AG09309 (cell line): ENCODE data around the gene HERPUD1.

Source experiments
- DNase-seq: peaks from one replicate; pipeline ENCODE4 v3.0.0-alpha.2; 2010; ENCODE audit warnings: low read depth
- H3K4me3 ChIP-seq: 2 replicates; pipeline ENCODE4 v1.5.1; 2011; ENCODE audit warnings: mild to moderate bottlenecking, low read depth, low read length, moderate library complexity; ENCODE audit not compliant: control insufficient read depth
- TF ChIP-seq, protein P1 (sequence below): IDR thresholded peaks from 2 replicates; pipeline ENCODE4 v1.5.1; 2011; ENCODE audit warnings: mild to moderate bottlenecking, low read depth, low read length, inconsistent platforms; ENCODE audit not compliant: insufficient read depth, control insufficient read depth; ENCODE audit errors: missing control alignments

HERPUD1 gene

DNA sequence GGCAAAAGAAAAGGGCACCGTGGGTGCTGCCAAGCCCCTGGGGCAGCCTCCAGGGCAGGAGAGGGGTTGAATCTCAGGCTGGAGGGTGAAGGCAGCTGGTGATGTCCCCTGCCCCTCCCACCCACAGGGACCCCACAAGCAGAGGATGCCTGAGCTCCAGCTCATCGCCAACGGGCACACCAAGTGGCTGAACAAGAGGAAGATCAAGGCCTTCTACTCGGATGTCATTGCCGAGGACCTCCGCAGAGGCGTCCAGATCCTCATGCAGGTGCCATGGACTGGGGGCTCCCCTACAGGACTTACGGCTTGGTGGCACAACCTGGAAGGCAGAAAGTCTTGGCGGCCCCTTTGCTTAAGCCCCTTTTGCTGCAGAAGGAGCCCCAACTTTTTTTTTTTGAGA lies 45.1 kb upstream of the HERPUD1 start:
- TF ChIP-seq, protein P1, sequence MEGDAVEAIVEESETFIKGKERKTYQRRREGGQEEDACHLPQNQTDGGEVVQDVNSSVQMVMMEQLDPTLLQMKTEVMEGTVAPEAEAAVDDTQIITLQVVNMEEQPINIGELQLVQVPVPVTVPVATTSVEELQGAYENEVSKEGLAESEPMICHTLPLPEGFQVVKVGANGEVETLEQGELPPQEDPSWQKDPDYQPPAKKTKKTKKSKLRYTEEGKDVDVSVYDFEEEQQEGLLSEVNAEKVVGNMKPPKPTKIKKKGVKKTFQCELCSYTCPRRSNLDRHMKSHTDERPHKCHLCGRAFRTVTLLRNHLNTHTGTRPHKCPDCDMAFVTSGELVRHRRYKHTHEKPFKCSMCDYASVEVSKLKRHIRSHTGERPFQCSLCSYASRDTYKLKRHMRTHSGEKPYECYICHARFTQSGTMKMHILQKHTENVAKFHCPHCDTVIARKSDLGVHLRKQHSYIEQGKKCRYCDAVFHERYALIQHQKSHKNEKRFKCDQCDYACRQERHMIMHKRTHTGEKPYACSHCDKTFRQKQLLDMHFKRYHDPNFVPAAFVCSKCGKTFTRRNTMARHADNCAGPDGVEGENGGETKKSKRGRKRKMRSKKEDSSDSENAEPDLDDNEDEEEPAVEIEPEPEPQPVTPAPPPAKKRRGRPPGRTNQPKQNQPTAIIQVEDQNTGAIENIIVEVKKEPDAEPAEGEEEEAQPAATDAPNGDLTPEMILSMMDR = no peak
- no peak for DNase-seq

GRCh38 chr16:56888806-56889205 lies 43.1 kb upstream of the HERPUD1 start:
- no peak overlapping the region for H3K4me3 ChIP-seq
- TF ChIP-seq, protein P1 = no peak
- DNase-seq = no peak

More for the DNA sequence above, 45.1 kb upstream of the HERPUD1 start:
- no peak overlapping the region for H3K4me3 ChIP-seq

DNA sequence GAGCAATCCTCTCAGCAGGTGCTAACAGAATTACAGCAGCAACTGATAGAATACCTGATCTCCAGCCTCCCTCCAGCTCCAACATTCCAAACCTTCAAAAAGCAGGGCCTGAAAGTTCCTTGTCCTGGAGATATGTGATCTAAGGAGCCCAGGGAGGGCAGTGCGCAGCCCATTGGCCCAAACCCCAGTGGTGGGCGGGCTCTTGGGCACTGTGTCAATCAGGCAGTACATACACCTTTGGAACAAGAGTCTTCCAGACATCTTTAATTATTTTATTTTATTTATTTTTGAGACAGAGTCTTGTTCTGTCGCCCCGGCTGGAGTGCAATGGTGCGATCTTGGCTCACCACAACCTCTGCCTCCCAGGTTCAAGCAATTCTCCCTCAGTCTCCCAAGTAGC lies 42.7 kb upstream of the HERPUD1 start:
- TF ChIP-seq, protein P1 = no peak
- no peak for DNase-seq
- no peak overlapping the region for H3K4me3 ChIP-seq

DNA sequence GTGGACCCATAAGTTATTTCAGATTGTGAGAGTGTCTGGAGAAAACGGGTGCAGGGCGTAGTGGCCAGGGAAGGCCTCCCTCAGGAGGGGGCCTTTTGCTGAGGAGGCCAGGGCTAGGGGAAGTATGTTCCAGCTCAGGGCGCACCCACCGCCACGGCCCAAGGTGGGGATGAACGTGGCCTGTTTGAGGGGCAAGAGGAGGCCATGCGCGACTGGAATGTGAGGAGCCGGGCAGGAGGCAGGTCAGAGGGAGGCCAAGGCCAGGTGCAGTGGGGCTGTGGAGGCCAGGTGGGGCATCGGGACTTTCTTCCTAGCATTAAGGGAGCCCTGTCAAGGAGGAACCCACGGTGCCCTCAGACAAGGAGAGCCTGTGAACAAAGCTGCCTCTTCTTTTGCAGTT lies 40.3 kb upstream of the HERPUD1 start:
- no peak overlapping the region for H3K4me3 ChIP-seq
- no peak for DNase-seq
- TF ChIP-seq, protein P1 = no peak

DNA sequence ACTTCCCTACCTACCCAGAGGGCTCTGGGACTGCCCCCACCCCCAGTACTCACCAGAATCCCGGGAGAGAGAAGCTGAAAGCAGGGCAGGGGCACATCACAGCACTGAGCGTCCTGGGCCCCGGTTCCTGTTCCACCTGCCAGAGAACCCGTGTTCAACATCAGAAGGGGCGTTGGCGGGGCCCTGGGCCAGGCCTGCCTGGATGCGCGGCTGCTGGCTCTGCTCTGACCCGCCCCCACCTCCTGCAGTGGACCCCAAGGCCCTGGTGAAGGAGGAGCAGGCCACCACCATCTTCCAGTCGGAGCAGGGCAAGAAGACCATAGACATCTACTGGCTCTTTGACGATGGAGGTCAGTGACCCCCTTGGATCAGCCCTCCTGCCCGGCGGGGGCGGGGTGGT lies 39.2 kb upstream of the HERPUD1 start:
- H3K4me3 ChIP-seq = no peak overlapping the region
- TF ChIP-seq, protein P1 = no peak
- DNase-seq = no peak

- no peak overlapping the region for H3K4me3 ChIP-seq
- no peak for DNase-seq
- TF ChIP-seq, protein P1 = no peak
These were observed 37.5 kb upstream of the HERPUD1 start for GRCh38 chr16:56894331-56894917.

GRCh38 chr16:56895813-56896212 lies 36.1 kb upstream of the HERPUD1 start:
- DNase-seq = no peak
- TF ChIP-seq, protein P1 = no peak
- no peak overlapping the region for H3K4me3 ChIP-seq
